Hypothalamus (tissue), 51 donors: ENCODE data around the gene AKT3.

Source experiments
- DNase-seq, 51 donors: peaks; one replicate each; lab custom pipeline; 2025; lab: John Stamatoyannopoulos, UW

Gene AKT3

DNA sequence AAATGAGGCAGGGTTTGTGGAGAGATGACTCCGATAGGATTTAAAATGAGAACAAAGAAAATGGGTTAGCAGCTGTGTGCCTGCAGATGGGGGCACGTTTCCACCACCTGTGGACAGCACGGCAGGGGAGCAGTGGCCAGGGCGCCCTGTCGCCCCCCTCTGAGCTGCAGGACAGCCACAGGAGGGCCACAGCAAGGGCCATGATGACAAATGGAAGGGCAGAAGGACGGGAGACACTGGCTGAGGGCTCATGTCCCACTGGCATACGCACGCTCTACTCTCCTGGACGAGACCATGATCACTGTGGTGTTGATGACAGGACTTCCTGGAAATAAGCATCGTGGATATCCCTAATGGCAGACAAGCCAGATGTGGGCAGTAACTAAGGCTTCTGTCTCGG lies 353.2 kb downstream of the AKT3 start:
- no peak for DNase-seq

DNA sequence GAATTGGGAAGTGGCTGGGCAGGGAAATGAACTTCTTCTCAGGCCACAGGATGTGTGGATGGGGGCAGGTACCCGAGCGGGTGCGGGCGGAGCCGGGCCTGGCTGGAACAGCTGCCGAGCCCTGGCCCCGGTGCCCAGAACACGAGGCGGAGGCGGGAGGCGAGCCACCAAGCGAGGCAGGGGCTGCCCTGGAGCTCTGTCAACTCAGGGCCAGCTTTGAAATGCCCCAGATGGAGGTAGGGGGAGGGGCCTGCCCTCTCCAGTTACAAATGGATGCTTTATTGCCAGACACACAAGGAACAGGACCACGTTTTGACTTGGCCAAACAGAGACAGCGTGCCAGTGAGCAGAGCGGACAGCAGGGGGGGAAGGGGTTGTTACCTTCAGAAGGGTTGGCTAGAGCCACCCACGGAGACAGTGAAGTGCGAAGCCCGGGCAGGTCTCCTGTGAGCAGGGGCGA lies 353.8 kb downstream of the AKT3 start:
- peak in 47 of 51 donors; percentile 38 to 91 (median 69) for DNase-seq

DNA sequence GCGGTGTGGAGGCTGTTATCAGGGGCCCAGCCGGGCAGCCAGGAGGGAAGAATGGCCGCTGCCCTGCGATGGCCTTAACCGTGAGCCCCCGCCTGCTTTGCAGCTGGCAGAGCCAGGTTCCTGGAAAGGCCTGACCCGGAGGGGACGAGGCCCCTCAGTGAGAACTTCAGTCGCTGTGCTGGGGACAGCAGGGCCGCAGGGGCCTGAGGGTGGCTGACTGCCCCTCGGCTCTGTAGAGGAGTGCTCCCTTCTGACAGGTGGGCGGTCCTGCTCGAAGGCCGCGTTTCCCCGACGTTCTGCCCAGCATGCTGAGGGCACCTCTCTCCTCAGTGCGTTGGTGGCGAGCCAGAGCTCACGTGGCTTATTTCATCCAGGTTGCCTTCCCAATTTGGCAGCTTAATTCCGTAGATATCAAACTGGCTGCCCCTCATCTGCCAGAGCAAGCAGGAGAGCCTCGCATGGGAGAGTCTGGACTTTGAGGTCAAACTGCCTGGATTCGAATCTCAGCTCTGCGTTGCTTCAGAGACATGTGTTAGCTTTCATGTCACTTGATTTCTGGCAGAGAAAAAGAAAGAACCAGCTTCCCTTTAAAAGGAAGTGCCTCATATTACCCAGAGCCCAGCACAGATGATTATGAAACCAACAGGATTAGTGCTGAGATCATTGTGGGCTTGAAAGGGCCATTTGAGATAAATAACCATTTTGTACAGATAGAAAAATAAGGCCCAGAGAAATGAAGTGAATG lies 354.4 kb downstream of the AKT3 start:
- DNase-seq, result peak in 1 of 51 donors; percentile 42

DNA sequence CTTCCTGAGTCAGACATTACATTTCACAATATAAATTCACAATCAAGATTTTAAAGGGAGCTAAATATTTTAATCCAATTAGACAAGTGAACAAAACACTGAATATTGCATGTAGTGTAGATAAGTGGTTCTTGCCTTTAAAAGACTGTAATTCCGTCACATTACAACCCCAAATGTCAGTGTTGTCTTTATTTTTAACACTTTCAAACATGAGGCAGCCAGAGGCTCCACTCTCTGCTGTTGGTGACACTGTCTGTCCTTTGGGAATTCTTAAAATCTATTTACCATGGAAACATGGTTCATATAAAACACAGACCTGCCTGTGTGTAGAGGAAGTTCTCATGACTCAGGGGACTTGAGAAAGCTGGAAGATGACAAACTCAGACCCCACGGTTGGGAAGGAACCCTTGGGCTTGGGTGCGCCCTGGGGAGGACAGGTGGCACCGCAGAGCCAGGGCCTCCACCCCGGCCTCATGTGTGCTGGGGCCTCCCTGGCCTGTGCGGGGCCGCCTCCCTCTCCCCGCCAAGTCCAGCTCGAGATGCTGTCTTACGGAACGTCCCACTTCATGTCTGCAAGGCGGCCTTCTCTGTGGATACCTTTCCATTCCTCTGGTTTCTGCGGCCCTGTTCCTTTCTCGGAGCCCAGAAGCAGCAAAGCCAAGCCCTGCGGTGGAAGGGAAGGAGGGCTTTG lies 355.2 kb downstream of the AKT3 start:
- DNase-seq, result no peak

DNA sequence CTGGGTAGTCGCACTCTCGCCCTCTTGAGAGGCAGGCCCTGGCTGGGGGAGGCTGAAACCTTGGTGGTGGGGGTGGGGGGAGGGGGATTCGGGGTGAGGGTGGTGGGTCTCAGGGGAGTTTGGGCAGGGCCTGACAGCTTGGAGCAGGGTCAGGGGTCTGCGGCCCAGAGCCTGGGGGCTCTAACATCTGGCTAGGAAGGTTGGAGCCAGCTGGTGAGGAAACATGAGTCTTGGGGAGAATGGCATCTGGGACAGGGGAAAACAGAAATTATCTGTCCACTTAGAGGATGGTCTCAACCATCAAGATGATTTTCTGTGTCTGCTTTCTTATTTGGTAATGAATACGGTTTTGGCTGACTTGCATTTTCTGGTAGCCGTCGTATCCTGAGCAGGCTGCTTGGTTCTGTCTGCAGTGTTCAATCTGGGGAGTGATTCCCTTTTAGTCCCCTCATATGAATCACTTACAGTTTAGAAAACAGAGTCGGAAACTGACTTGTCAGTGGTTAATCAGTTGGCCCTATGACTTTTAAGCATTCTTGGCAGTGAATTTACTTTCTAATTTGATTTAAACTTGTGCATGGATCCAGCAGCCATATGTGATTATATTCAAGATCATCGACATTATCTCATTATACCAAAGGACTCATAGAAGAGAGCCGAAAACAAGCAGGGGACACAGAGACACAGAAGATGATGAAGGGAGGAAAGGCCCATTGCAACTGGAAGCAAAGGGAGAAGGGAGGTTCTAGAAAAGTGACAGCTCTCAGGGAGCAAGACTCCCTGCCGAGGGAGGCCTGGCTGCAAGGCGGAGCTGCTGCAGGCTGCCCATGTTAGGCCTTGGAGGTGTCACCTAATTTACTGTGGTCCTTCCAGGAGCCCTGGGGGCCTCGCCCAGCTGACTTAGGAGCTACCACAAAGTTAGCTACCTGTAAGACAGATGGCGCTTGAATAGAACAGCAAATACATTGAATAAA lies 356.6 kb downstream of the AKT3 start:
- no peak for DNase-seq

GRCh38 chr1:243490748-243491686 lies 359.0 kb downstream of the AKT3 start:
- DNase-seq, result no peak

DNA sequence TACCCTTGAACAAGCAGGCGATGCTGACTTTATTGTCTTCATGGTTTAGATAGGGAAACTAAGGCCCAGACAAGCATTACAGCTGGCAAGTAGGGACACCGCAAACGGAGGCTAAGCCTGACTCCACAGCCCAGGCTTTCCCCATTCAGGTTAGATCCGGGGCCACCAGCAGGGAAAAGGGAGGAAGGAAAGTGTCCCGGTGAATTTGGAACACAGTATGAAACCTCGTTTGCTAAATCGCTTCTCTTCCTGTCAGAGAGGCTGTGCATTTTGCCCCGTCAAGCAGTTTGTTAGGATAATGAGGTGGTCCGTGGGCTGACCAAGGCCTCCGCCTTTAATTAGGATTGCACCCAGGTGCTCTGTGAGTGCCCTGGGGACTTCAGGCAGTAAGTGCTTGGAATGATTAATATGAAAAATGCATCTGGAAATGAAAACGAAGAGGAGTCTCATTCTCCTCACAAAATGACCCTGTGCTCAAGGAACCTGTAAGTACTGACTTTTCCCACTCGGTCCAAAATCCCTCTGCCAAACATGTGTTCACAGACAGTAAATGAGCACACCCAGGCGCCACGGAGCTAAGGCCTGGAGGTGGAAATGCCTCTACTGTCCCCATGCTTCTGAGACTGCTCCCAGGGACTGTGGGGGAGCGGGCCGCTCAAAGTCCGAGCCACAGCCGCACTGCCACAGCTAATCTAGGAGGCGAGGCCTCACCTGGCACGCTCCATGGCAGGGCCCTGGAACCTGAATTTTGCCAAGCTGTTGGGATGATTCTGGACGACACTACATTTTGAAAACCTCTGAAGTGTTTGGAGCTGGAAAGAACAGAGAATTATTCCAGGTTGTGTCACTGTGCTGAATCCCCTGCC lies 360.1 kb downstream of the AKT3 start:
- DNase-seq, result no peak

DNA sequence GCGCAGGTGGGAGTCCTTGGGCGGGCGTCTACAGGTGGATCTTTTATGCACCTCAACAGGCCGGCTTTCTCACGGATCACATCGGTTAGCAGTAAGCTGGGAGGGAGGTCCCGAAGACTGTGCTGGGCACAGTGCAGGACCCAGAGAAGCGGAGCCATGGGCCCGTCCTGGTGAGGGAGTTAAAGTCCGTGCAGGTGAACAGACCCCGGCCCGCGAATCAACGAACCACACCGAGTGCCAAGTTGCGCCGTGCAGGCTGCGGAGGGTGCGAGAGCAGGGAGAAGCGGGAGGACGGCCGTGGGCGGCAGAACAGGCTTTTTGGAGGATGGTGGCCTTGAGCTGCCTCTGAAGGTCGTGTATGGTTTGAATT lies 360.9 kb downstream of the AKT3 start:
- no peak for DNase-seq

GRCh38 chr1:243488459-243489157 lies 361.4 kb downstream of the AKT3 start:
- DNase-seq, result no peak

DNA sequence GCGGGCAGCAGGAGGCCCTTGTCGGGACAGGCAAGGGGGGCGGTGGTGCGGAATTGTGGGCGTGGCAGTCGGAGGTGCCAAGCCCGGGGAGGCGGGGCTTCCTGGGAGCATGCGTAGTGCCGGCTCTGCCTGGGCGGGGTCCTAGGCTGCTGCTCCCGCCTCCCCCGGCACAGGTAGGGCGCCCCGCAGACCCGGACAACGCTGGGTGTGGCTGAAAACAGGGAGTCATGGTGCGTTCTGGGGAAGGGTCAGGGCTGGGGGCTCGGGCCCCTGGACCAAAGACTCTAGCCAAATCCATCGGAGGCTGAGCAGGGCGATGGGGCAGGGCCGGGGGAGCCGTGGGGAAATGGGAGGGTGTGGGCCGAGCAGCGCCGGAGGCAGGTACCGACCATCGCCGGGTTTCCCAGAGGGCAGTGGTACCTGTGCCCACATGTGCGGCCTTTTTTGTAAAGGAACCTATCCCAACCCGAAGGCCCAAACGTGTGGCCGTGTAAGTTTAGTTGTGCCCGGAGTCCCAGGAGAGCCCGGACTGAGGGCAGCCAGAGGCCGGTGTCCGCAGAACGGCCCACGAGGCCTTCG lies 362.3 kb downstream of the AKT3 start:
- no peak for DNase-seq

- no peak for DNase-seq
Observed at GRCh38 chr1:243487036-243487648, 362.9 kb downstream of the AKT3 start.

GRCh38 chr1:243483952-243484351 lies 366.1 kb downstream of the AKT3 start:
- no peak for DNase-seq

- DNase-seq, result peak in 9 of 51 donors; percentile 24 to 58 (median 45)
Observed at GRCh38 chr1:243483071-243483771, 366.8 kb downstream of the AKT3 start.

DNA sequence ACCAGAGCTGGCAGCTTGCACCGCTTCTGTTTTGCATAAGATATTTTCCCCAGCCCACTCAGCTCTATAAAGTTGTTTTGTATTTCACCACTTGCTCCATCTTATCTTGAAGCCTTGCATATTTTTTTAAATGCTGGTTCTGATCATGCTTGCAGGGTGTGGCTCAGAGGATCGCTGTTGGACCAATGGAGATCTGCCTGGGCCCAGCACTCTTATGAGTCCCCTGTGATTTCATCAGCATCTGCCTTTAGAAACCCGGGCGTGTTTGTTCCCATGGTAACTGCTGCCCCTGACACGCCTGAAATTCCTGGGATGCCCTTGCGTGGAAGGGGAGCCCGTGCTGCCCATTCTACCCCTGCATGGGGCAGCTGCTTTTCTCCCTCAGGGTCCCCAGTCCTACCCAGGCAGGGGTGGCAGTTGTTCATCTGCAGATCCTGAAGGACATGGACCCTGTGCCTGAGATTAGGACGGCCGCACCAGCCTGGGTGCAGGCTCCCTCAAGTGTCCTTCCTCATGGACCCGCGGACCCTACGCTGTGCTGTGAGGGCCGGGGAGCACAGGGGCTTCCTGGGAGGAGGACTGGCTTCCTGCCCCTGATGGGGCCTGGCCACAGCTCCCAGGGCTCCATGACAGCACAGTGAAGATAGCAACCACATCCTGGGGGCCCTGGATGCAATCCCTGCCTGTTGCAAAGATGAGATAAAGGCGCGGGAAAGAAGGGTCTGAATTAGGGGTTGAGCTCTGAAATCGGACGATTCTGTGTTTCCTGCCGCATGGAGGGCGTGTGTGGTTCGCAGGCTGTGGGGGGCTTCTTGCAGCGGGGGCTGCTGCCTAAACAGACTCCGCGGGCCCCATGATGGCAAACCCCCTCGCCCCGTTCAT lies 367.7 kb downstream of the AKT3 start:
- DNase-seq, result peak in 3 of 51 donors; percentile 25 to 63 (median 35)

DNA sequence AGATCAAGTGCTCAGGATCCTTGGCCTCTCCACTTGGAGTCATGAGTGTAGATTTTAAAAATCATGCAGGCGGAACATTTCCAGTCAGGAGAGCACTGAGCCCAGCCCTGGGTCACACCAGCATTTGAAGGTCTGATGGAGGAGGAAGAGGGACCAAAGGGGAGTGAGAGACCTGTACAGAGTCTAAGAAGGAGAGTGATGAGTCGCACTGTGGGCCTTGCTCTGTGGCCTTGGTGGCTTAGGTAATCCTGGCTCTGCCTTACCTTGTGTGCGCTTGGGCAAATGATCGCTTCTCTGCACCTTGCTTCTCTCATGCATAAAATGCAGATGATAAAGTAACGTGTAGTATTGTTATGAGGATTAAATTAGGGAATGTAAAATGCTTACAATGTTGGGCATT lies 368.9 kb downstream of the AKT3 start:
- no peak for DNase-seq
